ENCODE results near the gene MAP2. TPM values are rescaled to one million over a fixed set of nuclear protein-coding genes. Genes with fewer than 3 reads are reported as not detected.

MAP2 gene
- total RNA-seq, 1 donor from 2014 or later: 15.5 TPM

DNA sequence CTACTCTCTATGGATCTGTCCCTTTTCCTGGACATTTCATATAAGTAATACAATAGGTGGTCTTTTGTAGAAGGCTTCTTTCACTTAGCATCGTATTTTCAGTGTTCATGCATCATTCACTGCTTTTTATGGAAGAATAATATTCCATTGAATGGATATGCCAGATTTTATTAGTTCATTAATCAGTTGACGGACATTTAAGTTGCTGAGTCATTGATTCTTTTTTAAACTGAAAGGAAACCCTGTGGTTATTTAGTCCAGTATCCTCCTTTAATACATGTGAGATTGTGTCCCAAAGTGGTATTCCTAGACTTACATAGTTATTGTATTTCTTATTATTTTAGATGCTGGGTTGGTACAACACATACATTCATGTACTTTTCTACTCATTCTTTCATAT, 185.7 kb downstream of the MAP2 start:
- Histone ChIP-seq H3K36me3 (no peaks in the 10 kb centered on the region), H3K4me3 (no peak overlapping the region), H3K4me1 (no peaks in the 10 kb centered on the region), H3K27ac (no peak overlapping the region), H3K9me3 (no peaks in the 10 kb centered on the region), H3K27me3 (no peaks in the 10 kb centered on the region)
- DNase-seq (ENCODE audit: extremely low spot score in 2 of 2): no peak
- TF ChIP-seq POLR2A (IDR thresholded peaks at IDR 0.05): no peak
- TF ChIP-seq POLR2AphosphoS5 (IDR thresholded peaks at IDR 0.05; ENCODE audit: insufficient read depth in 1 of 2, low read depth in 1 of 2): no peak
- TF ChIP-seq, protein P1, sequence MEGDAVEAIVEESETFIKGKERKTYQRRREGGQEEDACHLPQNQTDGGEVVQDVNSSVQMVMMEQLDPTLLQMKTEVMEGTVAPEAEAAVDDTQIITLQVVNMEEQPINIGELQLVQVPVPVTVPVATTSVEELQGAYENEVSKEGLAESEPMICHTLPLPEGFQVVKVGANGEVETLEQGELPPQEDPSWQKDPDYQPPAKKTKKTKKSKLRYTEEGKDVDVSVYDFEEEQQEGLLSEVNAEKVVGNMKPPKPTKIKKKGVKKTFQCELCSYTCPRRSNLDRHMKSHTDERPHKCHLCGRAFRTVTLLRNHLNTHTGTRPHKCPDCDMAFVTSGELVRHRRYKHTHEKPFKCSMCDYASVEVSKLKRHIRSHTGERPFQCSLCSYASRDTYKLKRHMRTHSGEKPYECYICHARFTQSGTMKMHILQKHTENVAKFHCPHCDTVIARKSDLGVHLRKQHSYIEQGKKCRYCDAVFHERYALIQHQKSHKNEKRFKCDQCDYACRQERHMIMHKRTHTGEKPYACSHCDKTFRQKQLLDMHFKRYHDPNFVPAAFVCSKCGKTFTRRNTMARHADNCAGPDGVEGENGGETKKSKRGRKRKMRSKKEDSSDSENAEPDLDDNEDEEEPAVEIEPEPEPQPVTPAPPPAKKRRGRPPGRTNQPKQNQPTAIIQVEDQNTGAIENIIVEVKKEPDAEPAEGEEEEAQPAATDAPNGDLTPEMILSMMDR (IDR thresholded peaks at IDR 0.05): no peak
- intact Hi-C loops (cut with DNase I): no loop called here

DNA sequence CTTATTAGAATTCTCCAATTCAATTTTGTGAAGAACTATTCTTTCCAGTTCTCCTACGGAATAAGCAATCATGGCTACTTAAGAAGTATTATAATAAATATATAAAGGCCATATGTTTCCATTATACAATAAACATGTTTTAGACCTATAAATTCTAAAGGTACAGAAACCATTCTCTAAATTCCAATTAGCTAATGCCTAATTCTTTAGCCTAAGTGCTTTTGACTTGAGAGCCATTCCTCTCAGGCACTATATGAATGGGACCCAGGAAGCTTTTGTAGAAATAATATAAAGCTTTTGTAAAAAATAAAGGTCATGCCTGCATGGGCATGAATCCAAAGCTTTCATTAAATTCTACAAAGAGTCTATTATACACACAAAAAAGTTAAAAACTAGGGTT, 186.8 kb downstream of the MAP2 start:
- H3K9me3 ChIP-seq: no peaks in the 10 kb centered on the region
- intact Hi-C loops (cut with DNase I): no loop called here

DNA sequence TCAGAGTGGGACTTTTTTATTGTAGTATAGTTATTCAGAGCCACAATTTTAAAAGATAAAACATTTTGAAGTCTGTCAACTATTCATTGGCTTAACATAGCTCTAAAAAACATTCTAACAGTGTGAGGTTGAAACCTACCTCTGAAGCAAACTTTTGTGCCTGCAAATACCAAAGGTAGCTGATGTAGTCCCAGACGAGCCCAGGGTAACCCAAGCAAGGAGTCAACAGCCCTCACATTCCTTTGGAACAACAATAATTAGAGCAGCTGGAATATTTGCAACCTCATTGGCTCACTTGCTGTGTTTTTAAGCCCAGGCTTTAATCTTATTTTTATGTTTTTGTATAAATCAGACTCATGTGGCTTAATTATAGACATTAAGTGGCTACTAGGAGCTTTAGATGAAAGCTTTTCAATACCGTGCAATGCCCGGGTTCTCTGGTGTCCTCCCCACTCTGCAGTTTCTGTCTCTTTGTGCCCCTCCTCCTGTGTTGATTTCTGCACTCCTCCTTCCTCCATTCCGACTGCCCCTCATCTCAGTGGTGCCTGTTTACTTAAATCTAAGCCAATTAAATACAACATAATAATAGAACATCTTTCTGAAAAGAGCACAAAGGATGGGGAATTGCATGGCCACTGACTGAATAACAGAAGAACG, 189.9 kb downstream of the MAP2 start:
- H3K4me3 ChIP-seq: no peak overlapping the region
- H3K27me3 ChIP-seq: no peaks in the 10 kb centered on the region
- DNase-seq (ENCODE audit: extremely low spot score in 2 of 2): no peak
- intact Hi-C loops (cut with DNase I): no loop called here
- no peaks in the 10 kb centered on the region for H3K9me3 ChIP-seq
- H3K36me3 ChIP-seq: no peaks in the 10 kb centered on the region
- TF ChIP-seq, protein P1 (IDR thresholded peaks at IDR 0.05): no peak
- TF ChIP-seq POLR2A (IDR thresholded peaks at IDR 0.05): no peak
- no peak for TF ChIP-seq POLR2AphosphoS5 (IDR thresholded peaks at IDR 0.05; ENCODE audit: insufficient read depth in 1 of 2, low read depth in 1 of 2)
- no peaks in the 10 kb centered on the region for H3K4me1 ChIP-seq
- no peak overlapping the region for H3K27ac ChIP-seq

More for the DNA sequence above, 186.8 kb downstream of the MAP2 start:
- H3K36me3 ChIP-seq: no peaks in the 10 kb centered on the region
- H3K27me3 ChIP-seq: no peaks in the 10 kb centered on the region
- TF ChIP-seq, protein P1 (IDR thresholded peaks at IDR 0.05): no peak
- TF ChIP-seq POLR2A (IDR thresholded peaks at IDR 0.05): no peak
- TF ChIP-seq POLR2AphosphoS5 (IDR thresholded peaks at IDR 0.05; ENCODE audit: insufficient read depth in 1 of 2, low read depth in 1 of 2): no peak
- no peak overlapping the region for H3K27ac ChIP-seq
- DNase-seq (ENCODE audit: extremely low spot score in 2 of 2): no peak
- H3K4me1 ChIP-seq: no peaks in the 10 kb centered on the region
- no peak overlapping the region for H3K4me3 ChIP-seq

DNA sequence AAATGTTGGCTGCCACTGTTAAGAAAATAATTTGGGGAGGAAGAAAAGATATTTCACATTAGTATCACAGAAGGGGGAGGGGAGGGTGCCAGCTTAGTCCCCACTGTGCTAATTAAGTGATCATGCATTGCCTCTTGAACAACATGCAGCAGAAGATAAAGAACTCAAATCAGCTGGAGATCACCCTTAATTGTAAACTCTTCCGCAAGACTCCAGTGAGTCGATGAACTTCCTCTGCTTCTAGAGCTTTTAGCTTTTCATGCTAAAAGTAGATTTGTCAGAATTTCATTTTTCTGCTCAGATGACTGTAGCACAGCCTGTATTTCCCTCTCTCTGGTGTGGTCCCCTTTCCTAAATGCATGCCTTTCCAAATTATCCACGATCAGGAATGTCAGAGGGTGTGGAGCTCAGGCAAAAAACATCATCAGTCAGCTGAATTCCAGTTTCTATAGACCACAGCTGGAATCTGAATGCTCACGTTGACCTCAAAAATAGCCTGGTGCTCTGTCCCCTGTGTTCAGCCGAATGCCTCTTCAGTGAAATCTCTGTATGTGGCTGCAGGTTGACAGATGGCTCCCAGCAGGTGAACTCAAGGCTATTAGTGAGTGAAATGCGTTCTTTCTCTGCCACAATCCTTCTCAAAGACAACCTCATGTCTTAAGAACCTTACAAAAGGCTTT, 191.0 kb downstream of the MAP2 start:
- no peak overlapping the region for H3K4me3 ChIP-seq
- no peaks in the 10 kb centered on the region for H3K4me1 ChIP-seq
- no peak for DNase-seq (ENCODE audit: extremely low spot score in 2 of 2)
- no peaks in the 10 kb centered on the region for H3K36me3 ChIP-seq
- TF ChIP-seq, protein P1 (IDR thresholded peaks at IDR 0.05): no peak
- H3K9me3 ChIP-seq: no peaks in the 10 kb centered on the region
- intact Hi-C loops (cut with DNase I): loop anchor here (1.0 kb wide), 1 partner anchor 42 kb away; no protein-coding TSS in a partner anchor
- H3K27me3 ChIP-seq: no peaks in the 10 kb centered on the region
- H3K27ac ChIP-seq: no peak overlapping the region

DNA sequence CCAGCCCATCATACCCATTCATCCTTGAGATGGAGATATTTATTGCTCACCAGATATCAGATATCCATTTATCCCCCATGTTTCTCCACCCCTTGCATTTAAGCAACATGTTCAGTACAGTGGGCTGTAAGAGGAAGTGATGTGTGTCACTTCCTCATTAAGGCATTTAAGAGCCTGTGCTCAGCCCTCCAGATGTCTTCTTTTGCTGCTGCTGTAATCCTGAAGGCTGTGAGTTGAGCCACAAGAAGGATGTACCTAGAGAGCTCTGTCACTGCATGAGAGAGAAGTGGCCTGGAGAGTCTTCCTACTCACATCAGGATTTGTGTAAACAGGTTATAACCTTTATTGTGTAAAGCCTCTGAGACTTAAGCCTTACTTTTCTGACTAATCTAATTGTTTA, 195.9 kb downstream of the MAP2 start:
- no peaks in the 10 kb centered on the region for H3K4me1 ChIP-seq
- TF ChIP-seq, protein P1 (IDR thresholded peaks at IDR 0.05): no peak
- TF ChIP-seq POLR2AphosphoS5 (IDR thresholded peaks at IDR 0.05; ENCODE audit: insufficient read depth in 1 of 2, low read depth in 1 of 2) (no peak), POLR2A (IDR thresholded peaks at IDR 0.05) (no peak)
- H3K9me3 ChIP-seq: no peaks in the 10 kb centered on the region
- no peaks in the 10 kb centered on the region for H3K36me3 ChIP-seq
- H3K27ac ChIP-seq: no peak overlapping the region
- H3K27me3 ChIP-seq: no peaks in the 10 kb centered on the region
- DNase-seq (ENCODE audit: extremely low spot score in 2 of 2): no peak
- H3K4me3 ChIP-seq: no peak overlapping the region
- intact Hi-C loops (cut with DNase I): no loop called here
